T-cell (primary cell): ENCODE measurements around the gene LYSMD3. TPM values are rescaled to one million over a fixed set of nuclear protein-coding genes. Genes with fewer than 3 reads are reported as not detected.
"Not testable (repeated sequence)": the region's sequence is repeated elsewhere in the genome, so short reads cannot be mapped to it uniquely, and the experiment has no call there.

ENCODE experiments used
- ATAC-seq, 4 experiments: fragments of 200-7000 bp in 3 of 4; fragments of 150-1000 bp in 1 of 4; cut with Tn5 transposase; replicated peaks in 1 of 4; 1 replicate in 3 of 4; 2 replicates in 1 of 4; pipeline ENCODE4 v1.10.0; 2021; ENCODE audit warnings: moderate library complexity in 3 of 4, mild to moderate bottlenecking in 2 of 4, moderate number of reproducible peaks in 1 of 4
- CTCF ChIA-PET, 2 donors: fragments of 300-600 bp; sonication (Branson Sonifier 250); formaldehyde crosslinking; loops; one replicate each; lab custom pipeline; 2022; ENCODE audit warnings: antibody characterized with exemption in 2 of 2; lab: Charles Lee
- POLR2A ChIA-PET, 2 donors: fragments of 300-600 bp; sonication (Branson Sonifier 250); formaldehyde crosslinking; loops; one replicate each; lab custom pipeline; 2022; ENCODE audit warnings: antibody characterized with exemption in 2 of 2; lab: Charles Lee
- DNase-seq, 35 experiments: peaks; one replicate each; pipeline versions ENCODE4 v3.0.0 to v3.0.0-alpha.2; 2013 to 2023
- H3K27ac ChIP-seq: one replicate; pipeline ENCODE4 v1.5.1; 2013; ENCODE audit warnings: low read length
- H3K27me3 ChIP-seq, 2 experiments: replicated peaks in 1 of 2; 1 replicate in 1 of 2; 2 replicates in 1 of 2; pipeline versions ENCODE4 v1.6.1 to v1.7.0; 2013; ENCODE audit warnings: low read length in 1 of 2, mixed read lengths in 1 of 2; ENCODE audit not compliant: control insufficient read depth in 2 of 2, insufficient read depth in 2 of 2; ENCODE audit errors: extremely low read depth in 1 of 2
- H3K36me3 ChIP-seq, 2 donors: 1 replicate in 1 of 2; 2 replicates in 1 of 2; pipeline versions ENCODE4 v1.6.1 to v1.7.0; 2013; ENCODE audit warnings: low read length in 1 of 2; ENCODE audit not compliant: control insufficient read depth in 2 of 2, insufficient read depth in 1 of 2; ENCODE audit errors: extremely low read depth in 1 of 2
- H3K4me1 ChIP-seq, 2 experiments: 1 replicate in 1 of 2; 2 replicates in 1 of 2; pipeline versions ENCODE4 v1.6.1 to v1.7.0; 2013; ENCODE audit warnings: low read length in 2 of 2, mixed read lengths in 1 of 2; ENCODE audit not compliant: insufficient read depth in 2 of 2, control insufficient read depth in 1 of 2; ENCODE audit errors: extremely low read depth in 1 of 2
- H3K4me3 ChIP-seq, 2 donors: 1 replicate in 1 of 2; 2 replicates in 1 of 2; pipeline versions ENCODE4 v1.5.1 to v1.7.0; 2013; ENCODE audit warnings: mild to moderate bottlenecking in 2 of 2, low read length in 1 of 2, moderate library complexity in 1 of 2; ENCODE audit not compliant: control insufficient read depth in 1 of 2; ENCODE audit errors: extremely low read depth in 1 of 2
- H3K9me3 ChIP-seq: 2 replicates; pipeline ENCODE4 v1.7.0; 2013
- H3K27ac Mint-ChIP-seq, 2 donors: one replicate each; pipeline ENCODE4 v1.8.0; 2020 to 2021; ENCODE audit warnings: mild to moderate bottlenecking in 2 of 2, mixed read lengths in 2 of 2
- H3K27me3 Mint-ChIP-seq, 2 donors: one replicate each; pipeline ENCODE4 v1.8.0; 2021 to 2022; ENCODE audit warnings: mixed read lengths in 2 of 2
- H3K36me3 Mint-ChIP-seq: one replicate; pipeline ENCODE4 v1.8.0; 2021; ENCODE audit warnings: mixed read lengths
- H3K4me1 Mint-ChIP-seq, 3 donors: one replicate each; pipeline ENCODE4 v1.8.0; 2020 to 2022; ENCODE audit warnings: mixed read lengths in 3 of 3, mild to moderate bottlenecking in 1 of 3
- H3K4me3 Mint-ChIP-seq, 3 donors: one replicate each; pipeline ENCODE4 v1.8.0; 2020 to 2022; ENCODE audit warnings: mild to moderate bottlenecking in 3 of 3, mixed read lengths in 3 of 3, moderate library complexity in 3 of 3
- H3K9me3 Mint-ChIP-seq, 3 donors: one replicate each; pipeline ENCODE4 v1.8.0; 2020 to 2022; ENCODE audit warnings: mixed read lengths in 3 of 3
- WGBS: methylation state at CpG from one replicate; pipeline ENCODE4 v1.1.5; 2013; ENCODE audit warnings: missing lambda C conversion rate; ENCODE audit not compliant: insufficient coverage; 5-methylcytosine and 5-hydroxymethylcytosine counted together
- total RNA-seq, 35 experiments: library from RNA in 6 of 35; stranded (reverse) in 6 of 35; fragments of 120-200 nt in 1 of 35; gene quantifications; one replicate each; pipeline versions ENCODE4 v1.2.1 to v1.2.4 and lab custom pipeline; 2013 to 2026

LYSMD3 gene
- total RNA-seq: 10 to 100 TPM; 18.4 to 28.9 (median 21.5) TPM
- total RNA-seq (2013): 20.4 TPM
- 25.8 to 74.2 (median 45.7) reads per million in 29 experiments for total RNA-seq (lab: John Stamatoyannopoulos, UW)

DNA sequence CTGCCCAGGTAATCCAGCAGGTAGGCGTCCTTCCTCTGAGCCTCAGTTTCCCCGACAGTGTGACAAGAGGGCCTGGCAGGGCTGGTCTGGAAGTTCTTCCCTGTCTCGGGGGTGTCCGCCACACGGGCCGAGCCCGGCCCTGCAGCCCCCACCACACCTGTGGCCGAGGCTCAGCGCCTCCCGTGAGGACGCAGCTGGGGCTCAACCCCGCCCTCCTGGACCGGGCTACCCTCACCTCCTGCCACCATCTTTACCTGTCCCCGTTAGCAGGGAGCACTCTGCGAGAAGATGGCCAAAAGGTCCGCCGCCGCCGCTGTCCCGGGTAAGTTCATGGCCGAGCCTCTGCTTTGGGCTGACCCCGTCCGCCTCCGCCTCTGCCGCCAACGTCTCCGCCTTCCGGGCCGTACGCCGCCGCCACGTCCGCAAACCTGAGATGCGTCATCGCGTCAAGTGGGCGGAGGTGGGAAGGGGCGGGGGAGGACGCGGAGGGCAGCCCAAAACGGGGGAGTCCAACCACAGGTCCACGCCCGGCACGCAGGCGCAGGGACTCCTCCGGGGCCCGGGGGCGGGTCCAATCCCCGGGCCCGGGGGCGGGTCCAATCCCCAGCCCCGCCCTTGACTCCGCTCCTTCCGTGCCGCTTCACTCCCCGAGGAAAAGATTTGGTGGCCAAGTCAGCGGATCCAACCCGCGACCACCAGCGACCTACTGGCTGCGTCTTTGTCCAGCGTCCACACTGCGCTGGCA, at the start of gene LYSMD3:
Gene LYSMD3 (minus strand): TSS at position 391 of the 745 bp plus-strand sequence. CDS start 4,295 bp downstream, outside the sequence.
- Histone ChIP-seq H3K4me3 (peak within 1 kb of the TSS; percentile 97), H3K4me1 (peaks cover 6 to 25% of the 10 kb centered on the region in 2 experiments), H3K27me3 (peaks cover 0 to 3% of the 10 kb centered on the region in 2 experiments), H3K27ac (peak within 1 kb of the TSS; percentile 97), H3K9me3 (no peaks in the 10 kb centered on the region), H3K36me3 (peaks cover 0 to 9% of the 10 kb centered on the region in 2 donors)
- H3K9me3 Mint-ChIP-seq: no peaks in the 10 kb centered on the region
- H3K36me3 Mint-ChIP-seq: peaks cover 12% of the 10 kb centered on the region
- WGBS: under 1% methylated on average over 64 of the region's 64 CpGs
- ATAC-seq (peak; percentile 89 to 97 (median 92)), DNase-seq (peak; percentile 94 to 98 (median 97))
- H3K4me3 Mint-ChIP-seq: peak within 1 kb of the TSS; percentile 95 to 100 (median 99)
- CTCF ChIA-PET: interaction anchor here (0.7 to 1.7 kb wide), 10 partner anchors 30 to 1800 kb away, joined by 3 to 12 read pairs (median 4); partner anchors contain the start of genes MBLAC2 (in 2 of the 2), POLR3G (in 2 of the 2), ARRDC3 (in 1 of the 2) and CETN3 (in 1 of the 2)
- H3K27ac Mint-ChIP-seq: peak within 1 kb of the TSS; percentile 97 to 98
- POLR2A ChIA-PET: interaction anchor here (0.5 to 1.9 kb wide), 8 partner anchors 53 to 1056 kb away, joined by 3 to 21 read pairs (median 3); partner anchors contain the start of genes ARRDC3 (in 1 of the 2), CETN3 (in 1 of the 2), MBLAC2 (in 1 of the 2) and POLR3G (in 1 of the 2)
- peaks cover 29 to 38% (median 34%) of the 10 kb centered on the region in 3 donors for H3K4me1 Mint-ChIP-seq
- peaks cover 15 to 20% of the 10 kb centered on the region in 2 donors for H3K27me3 Mint-ChIP-seq

DNA sequence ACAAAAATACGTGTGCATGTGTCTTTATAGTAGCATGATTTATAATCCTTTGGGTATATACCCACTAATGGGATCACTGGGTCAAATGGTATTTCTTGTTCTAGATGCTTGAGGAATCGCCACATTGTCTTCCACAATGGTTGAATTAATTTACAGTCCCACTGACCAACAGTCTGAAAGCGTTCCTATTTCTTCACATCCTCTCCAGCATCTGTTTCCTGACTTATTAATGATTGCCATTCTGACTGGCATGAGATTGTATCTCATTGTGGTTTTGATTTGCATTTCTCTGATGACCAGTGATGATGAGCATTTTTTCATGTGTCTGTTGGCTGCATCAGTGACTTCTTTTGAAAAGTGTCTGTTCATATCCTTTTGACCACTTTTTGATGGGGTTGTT, 47.2 kb upstream of the LYSMD3 start:
- H3K27ac ChIP-seq, H3K4me3 Mint-ChIP-seq, ATAC-seq, H3K27ac Mint-ChIP-seq, CTCF ChIA-PET, H3K4me3 ChIP-seq, H3K36me3 Mint-ChIP-seq, H3K4me1 ChIP-seq, H3K9me3 ChIP-seq, H3K27me3 ChIP-seq, H3K4me1 Mint-ChIP-seq, H3K36me3 ChIP-seq, DNase-seq, POLR2A ChIA-PET: not testable (repeated sequence)
- Mint-ChIP-seq H3K27me3 (peaks cover 31 to 33% of the 10 kb centered on the region in 2 donors), H3K9me3 (peaks cover 0 to 16% (median 9%) of the 10 kb centered on the region in 3 donors)
- no CpG with 5 or more reads among the region's 3 CpGs for WGBS

DNA sequence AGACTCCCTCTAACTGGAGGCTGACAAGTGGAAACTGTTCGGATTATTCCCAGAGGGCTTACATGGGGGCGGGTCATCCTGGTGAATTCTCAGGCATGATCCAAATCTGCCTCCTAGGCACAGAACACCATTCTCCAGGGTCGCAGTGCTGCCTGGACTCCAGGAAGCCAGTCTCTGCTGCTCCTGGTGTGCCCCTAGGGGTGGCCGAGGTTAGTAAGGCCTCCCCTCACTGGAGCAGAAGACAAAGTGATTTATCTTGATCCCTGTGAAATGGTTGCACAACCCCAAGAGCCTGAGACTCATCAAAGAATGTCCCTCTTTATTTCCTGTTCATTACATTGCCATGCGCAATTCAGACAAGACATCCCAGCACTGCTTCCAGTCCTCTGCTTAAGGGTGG, 46.3 kb upstream of the LYSMD3 start:
- peaks cover 29 to 33% of the 10 kb centered on the region in 2 donors for H3K27me3 Mint-ChIP-seq
- 87% methylated on average over 3 of the region's 5 CpGs for WGBS

DNA sequence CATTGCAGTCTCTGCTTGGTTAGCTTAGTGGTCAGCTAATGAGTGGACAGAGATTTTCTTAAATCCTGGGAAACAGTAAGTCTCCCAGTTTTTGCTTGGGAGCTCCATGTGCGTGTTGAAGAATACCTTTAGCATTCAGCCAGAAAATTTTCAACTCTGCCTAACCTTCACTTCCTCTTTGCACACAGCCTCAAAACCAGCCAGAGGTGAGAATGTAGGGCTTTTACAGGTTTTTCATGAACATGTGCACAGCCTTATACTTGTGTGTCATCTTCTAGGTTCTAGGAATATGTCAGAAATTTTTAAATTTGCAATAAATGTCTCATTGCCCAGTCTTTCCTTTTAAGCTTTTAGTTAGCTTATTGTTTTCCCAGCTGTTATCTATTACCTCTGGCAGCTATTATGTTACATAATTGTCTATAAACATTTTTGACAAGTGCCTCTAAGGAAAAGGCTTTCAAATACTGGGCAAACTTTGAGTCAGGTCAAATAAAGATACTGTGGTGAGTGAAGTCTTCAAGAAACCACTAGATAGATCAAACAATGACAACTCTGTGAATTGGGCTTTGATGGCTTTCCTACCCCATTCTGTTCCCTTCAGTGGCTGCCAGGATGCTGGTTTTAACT, 41.9 kb upstream of the LYSMD3 start:
- Mint-ChIP-seq H3K4me1 (no peaks in the 10 kb centered on the region), H3K9me3 (peaks cover 0 to 9% (median 4%) of the 10 kb centered on the region in 3 donors), H3K27me3 (peaks cover 22 to 28% of the 10 kb centered on the region in 2 donors), H3K27ac (no peak overlapping the region), H3K36me3 (no peaks in the 10 kb centered on the region), H3K4me3 (no peak overlapping the region)
- H3K4me3 ChIP-seq: no peak overlapping the region
- H3K36me3 ChIP-seq: no peaks in the 10 kb centered on the region
- POLR2A ChIA-PET: no interaction called here
- DNase-seq (no peak), ATAC-seq (no peak)
- H3K9me3 ChIP-seq: no peaks in the 10 kb centered on the region
- no peaks in the 10 kb centered on the region for H3K4me1 ChIP-seq
- no peak overlapping the region for H3K27ac ChIP-seq
- no CpG with 5 or more reads among the region's 1 CpG for WGBS
- CTCF ChIA-PET: no interaction called here
- peaks cover 0 to 2% of the 10 kb centered on the region in 2 experiments for H3K27me3 ChIP-seq

More for the DNA sequence above, 46.3 kb upstream of the LYSMD3 start:
- Mint-ChIP-seq H3K4me3 (no peak overlapping the region), H3K27ac (no peak overlapping the region), H3K36me3 (no peaks in the 10 kb centered on the region), H3K4me1 (no peaks in the 10 kb centered on the region), H3K9me3 (peaks cover 0 to 13% (median 9%) of the 10 kb centered on the region in 3 donors)
- CTCF ChIA-PET: no interaction called here
- Histone ChIP-seq H3K4me3 (no peak overlapping the region), H3K4me1 (no peaks in the 10 kb centered on the region), H3K9me3 (no peaks in the 10 kb centered on the region), H3K27ac (no peak overlapping the region), H3K27me3 (no peaks in the 10 kb centered on the region), H3K36me3 (no peaks in the 10 kb centered on the region)
- DNase-seq: no peak
- ATAC-seq: no peak
- POLR2A ChIA-PET: no interaction called here

DNA sequence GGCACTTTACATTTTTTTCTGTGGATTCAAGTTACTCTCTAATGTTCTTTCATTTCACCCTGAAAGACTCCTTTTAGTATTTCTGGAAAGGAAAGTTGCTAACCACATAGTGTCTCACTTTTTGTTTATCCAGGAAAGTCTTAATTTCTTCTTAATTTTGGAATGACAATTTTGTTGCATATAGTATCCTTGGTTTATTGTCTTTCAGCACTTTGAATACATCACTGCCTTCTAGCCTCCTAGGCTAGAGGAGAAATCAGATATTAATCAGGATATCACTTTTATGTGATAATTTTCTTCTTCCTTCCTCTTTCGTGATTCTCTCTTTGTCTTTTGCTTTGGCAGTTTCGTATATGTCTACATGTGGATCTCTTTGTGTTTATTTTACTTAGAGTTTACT, 40.6 kb upstream of the LYSMD3 start:
- Histone ChIP-seq H3K4me1 (no peaks in the 10 kb centered on the region), H3K4me3 (no peak overlapping the region), H3K27ac (no peak overlapping the region), H3K9me3 (no peaks in the 10 kb centered on the region), H3K36me3 (no peaks in the 10 kb centered on the region), H3K27me3 (peaks cover 0 to 2% of the 10 kb centered on the region in 2 experiments)
- ATAC-seq (no peak), DNase-seq (no peak)
- Mint-ChIP-seq H3K4me1 (no peaks in the 10 kb centered on the region), H3K4me3 (no peak overlapping the region), H3K27ac (no peak overlapping the region), H3K27me3 (peaks cover 24 to 28% of the 10 kb centered on the region in 2 donors), H3K9me3 (peaks cover 0 to 9% (median 7%) of the 10 kb centered on the region in 3 donors), H3K36me3 (no peaks in the 10 kb centered on the region)
- CTCF ChIA-PET: no interaction called here
- POLR2A ChIA-PET: no interaction called here
- WGBS: no CpG with 5 or more reads among the region's 2 CpGs

DNA sequence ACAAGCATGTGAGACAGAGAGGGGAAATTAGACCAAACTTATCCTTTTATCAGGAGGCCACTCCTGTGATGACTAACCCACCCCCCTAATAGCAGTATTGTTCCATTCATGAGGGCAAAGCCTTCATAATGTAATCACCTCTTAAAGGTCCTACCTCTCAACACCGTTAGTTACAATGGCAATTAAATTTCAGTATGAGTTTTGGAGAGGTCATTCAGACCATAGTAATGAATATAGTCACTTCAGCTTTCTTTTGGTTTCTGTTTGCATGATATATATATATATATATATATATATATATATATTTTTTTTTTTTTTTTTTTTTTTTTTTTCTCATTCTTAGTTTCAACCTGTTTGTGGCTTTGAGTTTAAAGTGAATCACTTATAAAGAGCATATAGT, 39.7 kb upstream of the LYSMD3 start:
- H3K9me3 ChIP-seq: no peaks in the 10 kb centered on the region
- no peak overlapping the region for H3K4me3 ChIP-seq
- ATAC-seq (no peak), DNase-seq (no peak)
- Mint-ChIP-seq H3K36me3 (no peaks in the 10 kb centered on the region), H3K4me3 (no peak overlapping the region), H3K4me1 (no peaks in the 10 kb centered on the region), H3K27ac (no peak overlapping the region), H3K27me3 (peaks cover 20 to 28% of the 10 kb centered on the region in 2 donors), H3K9me3 (peaks cover 0 to 9% (median 8%) of the 10 kb centered on the region in 3 donors)
- H3K4me1 ChIP-seq: no peaks in the 10 kb centered on the region
- POLR2A ChIA-PET: no interaction called here
- WGBS: no CpG with 5 or more reads among the region's 1 CpG
- CTCF ChIA-PET: no interaction called here
- peaks cover 0 to 2% of the 10 kb centered on the region in 2 experiments for H3K27me3 ChIP-seq
- no peaks in the 10 kb centered on the region for H3K36me3 ChIP-seq
- no peak overlapping the region for H3K27ac ChIP-seq
